RWPE2 (cell line): Measurements from ENCODE around the gene EXT2.
A peak's percentile ranks its signal among the peaks of the same experiment; 100 is the strongest.

Experiments
- ATAC-seq: fragments of 200-7000 bp; cut with Tn5 transposase; 3 replicates; pipeline ENCODE4 v1.9.1; 2021; ENCODE audit warnings: low read depth
- DNase-seq: peaks from one replicate; pipeline ENCODE4 v3.0.0-alpha.2; 2020; ENCODE audit warnings: low spot score
- H3K27ac ChIP-seq: fragments of 450-650 bp; 2 replicates; pipeline ENCODE4 v1.5.1; 2017; ENCODE audit warnings: mild to moderate bottlenecking; ENCODE audit not compliant: poor library complexity, severe bottlenecking
- H3K27me3 ChIP-seq: fragments of 250-450 bp; sonication (Bioruptor Pico); 2 replicates; pipeline ENCODE4 v1.5.1; 2021; ENCODE audit warnings: mild to moderate bottlenecking, moderate library complexity; ENCODE audit not compliant: insufficient read depth, poor library complexity, severe bottlenecking
- H3K36me3 ChIP-seq: fragments of 250-450 bp; sonication (Bioruptor Pico); 2 replicates; pipeline ENCODE4 v1.5.1; 2020; ENCODE audit warnings: low read depth, mild to moderate bottlenecking, moderate library complexity
- H3K4me1 ChIP-seq: fragments of 250-450 bp; sonication (Bioruptor Pico); 2 replicates; pipeline ENCODE4 v1.5.1; 2021; ENCODE audit warnings: mild to moderate bottlenecking, moderate library complexity; ENCODE audit not compliant: insufficient read depth, poor library complexity, severe bottlenecking
- H3K4me3 ChIP-seq: fragments of 250-450 bp; sonication (Bioruptor Pico); 2 replicates; pipeline ENCODE4 v1.5.1; 2021; ENCODE audit warnings: mild to moderate bottlenecking, moderate library complexity; ENCODE audit not compliant: severe bottlenecking
- H3K9me3 ChIP-seq: fragments of 250-450 bp; sonication (Bioruptor Pico); 2 replicates; pipeline ENCODE4 v1.5.1; 2021; ENCODE audit warnings: mild to moderate bottlenecking, moderate library complexity; ENCODE audit not compliant: severe bottlenecking
- CTCF ChIP-seq: fragments of 450-650 bp; IDR thresholded peaks from one replicate; pipeline ENCODE4 v1.5.1; 2017; ENCODE audit warnings: mild to moderate bottlenecking, moderate library complexity; ENCODE audit not compliant: poor library complexity, severe bottlenecking

The EXT2 gene

GRCh38 chr11:44260081-44260480 is 164.6 kb downstream of the EXT2 start:
- DNase-seq, result no peak
- Histone ChIP-seq H3K9me3 (no peaks in the 10 kb centered on the region), H3K27ac (no peak overlapping the region), H3K36me3 (no peaks in the 10 kb centered on the region), H3K4me3 (no peak overlapping the region), H3K27me3 (no peaks in the 10 kb centered on the region), H3K4me1 (peaks cover 11% of the 10 kb centered on the region)
- no peak for TF ChIP-seq CTCF
- ATAC-seq, result no peak

- DNase-seq (no peak), ATAC-seq (peak; percentile 55; the same call in 2 of the 3 replicates)
- no peaks in the 10 kb centered on the region for H3K9me3 ChIP-seq
- H3K4me1 ChIP-seq, result peaks cover 7% of the 10 kb centered on the region
- no peak for TF ChIP-seq CTCF
- H3K4me3 ChIP-seq, result no peak overlapping the region
- H3K27ac ChIP-seq, result no peak overlapping the region
- no peaks in the 10 kb centered on the region for H3K36me3 ChIP-seq
- no peaks in the 10 kb centered on the region for H3K27me3 ChIP-seq
These were observed 166.5 kb downstream of the EXT2 start for GRCh38 chr11:44261800-44262591.

- Histone ChIP-seq H3K9me3 (no peaks in the 10 kb centered on the region), H3K27ac (no peak overlapping the region), H3K4me3 (no peak overlapping the region), H3K27me3 (no peaks in the 10 kb centered on the region), H3K36me3 (no peaks in the 10 kb centered on the region), H3K4me1 (peaks cover 7% of the 10 kb centered on the region)
- TF ChIP-seq CTCF, result no peak
- DNase-seq (no peak), ATAC-seq (no peak)
These were observed 168.4 kb downstream of the EXT2 start for GRCh38 chr11:44263738-44264437.

GRCh38 chr11:44264438-44264749 is 168.9 kb downstream of the EXT2 start:
- Histone ChIP-seq H3K9me3 (no peaks in the 10 kb centered on the region), H3K36me3 (no peaks in the 10 kb centered on the region), H3K4me1 (peaks cover 7% of the 10 kb centered on the region), H3K4me3 (no peak overlapping the region), H3K27me3 (no peaks in the 10 kb centered on the region), H3K27ac (no peak overlapping the region)
- DNase-seq, result no peak
- TF ChIP-seq CTCF, result no peak
- no peak for ATAC-seq

GRCh38 chr11:44264761-44265160 is 169.3 kb downstream of the EXT2 start:
- H3K4me1 ChIP-seq, result peaks cover 7% of the 10 kb centered on the region
- no peak overlapping the region for H3K27ac ChIP-seq
- H3K4me3 ChIP-seq, result no peak overlapping the region
- no peaks in the 10 kb centered on the region for H3K9me3 ChIP-seq
- TF ChIP-seq CTCF, result no peak
- H3K36me3 ChIP-seq, result no peaks in the 10 kb centered on the region
- H3K27me3 ChIP-seq, result no peaks in the 10 kb centered on the region
- ATAC-seq, result no peak
- no peak for DNase-seq
